UCSD-AML1 (cell line): ENCODE measurements around the gene MARCOL.
"Not testable (repeated sequence)": the region's sequence is repeated elsewhere in the genome, so short reads cannot be mapped to it uniquely, and the experiment has no call there.

Experiments used
- DNase-seq: peaks from one replicate; lab custom pipeline; 2025; ENCODE audit not compliant: unreplicated experiment; lab: John Stamatoyannopoulos, UW

Gene MARCOL

GRCh38 chr5:148267962-148268361, 29.6 kb downstream of the MARCOL start:
- DNase-seq, result no peak

- no peak for DNase-seq
Measured at GRCh38 chr5:148268566-148268965, 30.2 kb downstream of the MARCOL start, which contains the start of gene SPINK13. SPINK13 (plus strand) TSS chr5:148268794; CDS start chr5:148270073, 1,279 bp downstream.

GRCh38 chr5:148275129-148275528, 36.8 kb downstream of the MARCOL start:
- not testable (repeated sequence) for DNase-seq

DNA sequence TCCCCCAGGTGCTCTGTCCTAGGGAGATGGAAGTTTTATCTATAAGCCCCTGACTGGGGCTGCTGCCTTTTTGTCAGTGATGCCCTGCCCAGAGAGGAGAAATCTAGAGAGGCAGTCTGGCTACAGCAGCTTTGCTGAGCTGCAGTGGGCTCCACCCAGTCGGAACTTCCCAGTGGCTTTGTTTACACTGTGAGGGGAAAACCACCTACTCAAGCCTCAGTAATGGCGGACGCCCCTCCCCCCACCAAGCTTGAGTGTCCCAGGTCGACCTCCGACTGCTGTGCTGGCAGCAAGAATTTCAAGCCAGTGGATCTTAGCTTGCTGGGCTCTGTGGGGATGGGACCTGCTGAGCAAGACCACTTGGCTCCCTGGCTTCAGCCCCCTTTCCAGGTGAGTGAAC, 42.6 kb downstream of the MARCOL start:
- not testable (repeated sequence) for DNase-seq

- DNase-seq, result not testable (repeated sequence)
Measured at GRCh38 chr5:148281336-148281735, 43.0 kb downstream of the MARCOL start.

- no peak for DNase-seq
Measured at GRCh38 chr5:148290271-148291195, 52.2 kb downstream of the MARCOL start.
